Keratinocyte (primary cell): ENCODE results near the gene CEP126.

Experiments
- EZH2 ChIP-seq: IDR thresholded peaks from one replicate; pipeline ENCODE4 v1.6.1; 2012; ENCODE audit warnings: inconsistent platforms, mild to moderate bottlenecking, low read length, moderate library complexity
- TF ChIP-seq, protein P1 (sequence below), 3 experiments: IDR thresholded peaks in 1 of 3; conservative IDR thresholded peaks in 1 of 3; optimal IDR thresholded peaks in 1 of 3; 2 replicates in 2 of 3; 3 replicates in 1 of 3; pipeline versions ENCODE3 to v1.5.1; 2011; ENCODE audit warnings: low read length in 3 of 3, mild to moderate bottlenecking in 3 of 3, moderate library complexity in 2 of 3, control low read depth in 1 of 3, inconsistent platforms in 1 of 3; ENCODE audit not compliant: insufficient read depth in 2 of 3; ENCODE audit errors: extremely low read depth in 1 of 3

DNA sequence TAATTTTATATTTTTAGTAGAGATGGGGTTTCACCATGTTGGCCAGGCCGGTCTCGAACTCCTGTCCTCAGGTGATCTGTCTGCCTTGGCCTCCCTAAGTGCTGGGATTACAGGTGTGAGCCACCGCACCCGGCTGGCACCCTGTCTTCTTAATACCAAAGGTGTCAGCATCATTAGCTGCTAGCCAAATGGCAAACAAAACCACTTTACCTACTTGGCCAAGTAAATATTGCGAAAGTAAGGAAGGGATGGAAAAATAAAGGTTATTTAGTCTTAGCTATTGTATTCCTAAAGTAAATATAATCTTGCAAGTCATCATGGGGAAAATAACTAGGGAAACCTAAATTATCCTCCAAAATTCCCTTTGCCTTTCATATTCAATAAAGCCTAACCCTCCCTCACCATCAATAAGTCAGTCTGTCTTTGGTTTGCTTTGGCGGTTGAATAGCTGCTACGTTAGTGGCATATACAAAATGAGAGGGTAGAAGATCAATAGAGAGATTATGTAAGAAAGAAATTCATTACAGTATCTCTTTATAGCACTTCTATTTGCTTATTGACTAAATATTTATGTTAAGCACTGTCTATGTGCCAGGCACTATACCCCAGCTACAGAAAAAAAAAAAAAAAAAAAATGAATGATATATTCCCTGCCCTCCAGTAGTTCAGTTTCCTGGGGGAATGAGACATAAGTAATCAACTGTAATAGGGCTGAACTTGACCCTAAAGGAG, 92.2 kb downstream of the CEP126 start:
- TF ChIP-seq, protein P1, sequence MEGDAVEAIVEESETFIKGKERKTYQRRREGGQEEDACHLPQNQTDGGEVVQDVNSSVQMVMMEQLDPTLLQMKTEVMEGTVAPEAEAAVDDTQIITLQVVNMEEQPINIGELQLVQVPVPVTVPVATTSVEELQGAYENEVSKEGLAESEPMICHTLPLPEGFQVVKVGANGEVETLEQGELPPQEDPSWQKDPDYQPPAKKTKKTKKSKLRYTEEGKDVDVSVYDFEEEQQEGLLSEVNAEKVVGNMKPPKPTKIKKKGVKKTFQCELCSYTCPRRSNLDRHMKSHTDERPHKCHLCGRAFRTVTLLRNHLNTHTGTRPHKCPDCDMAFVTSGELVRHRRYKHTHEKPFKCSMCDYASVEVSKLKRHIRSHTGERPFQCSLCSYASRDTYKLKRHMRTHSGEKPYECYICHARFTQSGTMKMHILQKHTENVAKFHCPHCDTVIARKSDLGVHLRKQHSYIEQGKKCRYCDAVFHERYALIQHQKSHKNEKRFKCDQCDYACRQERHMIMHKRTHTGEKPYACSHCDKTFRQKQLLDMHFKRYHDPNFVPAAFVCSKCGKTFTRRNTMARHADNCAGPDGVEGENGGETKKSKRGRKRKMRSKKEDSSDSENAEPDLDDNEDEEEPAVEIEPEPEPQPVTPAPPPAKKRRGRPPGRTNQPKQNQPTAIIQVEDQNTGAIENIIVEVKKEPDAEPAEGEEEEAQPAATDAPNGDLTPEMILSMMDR (optimal IDR thresholded peaks at IDR 0.05 in 1 of 3, IDR thresholded peaks at IDR 0.05 in 1 of 3, conservative IDR thresholded peaks at IDR 0.05 in 1 of 3; ENCODE audit: extremely low read depth in 1 of 3, insufficient read depth in 2 of 3, low read length in 3 of 3): no peak
- TF ChIP-seq EZH2: no peak
